HepG2 (cell line): ENCODE measurements around the gene TOR1A. TPM values are rescaled to one million over a fixed set of nuclear protein-coding genes. Genes with fewer than 3 reads are reported as not detected.

ENCODE experiments used
- SIX4 ChIP-seq: sonication (generic); formaldehyde crosslinking; IDR thresholded peaks from 2 replicates; pipeline ENCODE4 v1.4.0; 2020; ENCODE audit warnings: missing genetic modification reagents
- SP4 ChIP-seq: sonication (generic); formaldehyde crosslinking; IDR thresholded peaks from 2 replicates; pipeline ENCODE4 v1.8.1; 2023; ENCODE audit warnings: mild to moderate bottlenecking, missing genetic modification reagents
- ZC3H13 ChIP-seq: sonication (generic); formaldehyde crosslinking; IDR thresholded peaks from 2 replicates; pipeline ENCODE4 v1.8.1; 2023; ENCODE audit warnings: mild to moderate bottlenecking, missing genetic modification reagents, moderate library complexity
- ZNF260 ChIP-seq: sonication (generic); formaldehyde crosslinking; IDR thresholded peaks from 2 replicates; pipeline ENCODE4 v1.4.0; 2020; ENCODE audit warnings: missing genetic modification reagents, low read depth, mild to moderate bottlenecking, borderline replicate concordance
- ZNF30 ChIP-seq: sonication (generic); formaldehyde crosslinking; IDR thresholded peaks from 2 replicates; pipeline ENCODE4 v1.5.0; 2020; ENCODE audit warnings: mild to moderate bottlenecking, missing genetic modification reagents
- ZNF317 ChIP-seq: sonication (generic); formaldehyde crosslinking; IDR thresholded peaks from 2 replicates; pipeline ENCODE4 v1.5.0; 2020; ENCODE audit warnings: mild to moderate bottlenecking, missing genetic modification reagents
- ZNF550 ChIP-seq: sonication (generic); formaldehyde crosslinking; IDR thresholded peaks from 2 replicates; pipeline ENCODE4 v1.4.0; 2020; ENCODE audit warnings: mild to moderate bottlenecking, missing genetic modification reagents, borderline replicate concordance
- polyA plus RNA-seq, 8 experiments: library from polyadenylated mRNA; depleted of rRNA in 3 of 8; stranded (reverse) in 7 of 8; unstranded in 1 of 8; fragments of >200 nt; fragmentation: Illumina TruSeq in 4 of 8; extraction: Trizol in 4 of 8; gene quantifications; 2 replicates each; pipeline versions ENCODE4 v1.2.1 to v1.2.3, GENCODE V29; 2011 to 2016; ENCODE audit warnings: low read depth in 4 of 8, missing spikeins in 1 of 8, mixed read lengths in 1 of 8; ENCODE audit not compliant: insufficient read depth in 1 of 8
- total RNA-seq, 5 experiments: library from RNA; depleted of rRNA; stranded (reverse); fragments of >200 nt; fragmentation: Illumina TruSeq; extraction: Trizol; gene quantifications; 2 replicates each; pipeline ENCODE4 v1.2.3, GENCODE V29; 2016; ENCODE audit warnings: low read depth in 1 of 5
- TF ChIP-seq, protein P1 (sequence below): sonication (generic); formaldehyde crosslinking; IDR thresholded peaks from 2 replicates; pipeline ENCODE4 v1.5.1; 2020; ENCODE audit warnings: mild to moderate bottlenecking, missing genetic modification reagents, moderate library complexity
- TF ChIP-seq, protein P2 (sequence below): sonication (generic); formaldehyde crosslinking; IDR thresholded peaks from 2 replicates; pipeline ENCODE4 v1.4.0; 2020; ENCODE audit warnings: missing genetic modification reagents, borderline replicate concordance
- TF ChIP-seq, protein P3 (sequence below): sonication (generic); formaldehyde crosslinking; IDR thresholded peaks from 2 replicates; pipeline ENCODE4 v1.9.0; 2021; ENCODE audit warnings: mild to moderate bottlenecking, missing genetic modification reagents
- TF ChIP-seq, protein P4 (sequence below): sonication (generic); formaldehyde crosslinking; IDR thresholded peaks from 2 replicates; pipeline ENCODE4 v1.4.0; 2020; ENCODE audit warnings: mild to moderate bottlenecking, missing genetic modification reagents

Gene TOR1A
- total and polyA plus RNA-seq, 2 of the 13 experiments (the other 11 are each of a cell fraction or from before 2014, with no cell fraction given): 31.6 to 41.4 TPM

DNA sequence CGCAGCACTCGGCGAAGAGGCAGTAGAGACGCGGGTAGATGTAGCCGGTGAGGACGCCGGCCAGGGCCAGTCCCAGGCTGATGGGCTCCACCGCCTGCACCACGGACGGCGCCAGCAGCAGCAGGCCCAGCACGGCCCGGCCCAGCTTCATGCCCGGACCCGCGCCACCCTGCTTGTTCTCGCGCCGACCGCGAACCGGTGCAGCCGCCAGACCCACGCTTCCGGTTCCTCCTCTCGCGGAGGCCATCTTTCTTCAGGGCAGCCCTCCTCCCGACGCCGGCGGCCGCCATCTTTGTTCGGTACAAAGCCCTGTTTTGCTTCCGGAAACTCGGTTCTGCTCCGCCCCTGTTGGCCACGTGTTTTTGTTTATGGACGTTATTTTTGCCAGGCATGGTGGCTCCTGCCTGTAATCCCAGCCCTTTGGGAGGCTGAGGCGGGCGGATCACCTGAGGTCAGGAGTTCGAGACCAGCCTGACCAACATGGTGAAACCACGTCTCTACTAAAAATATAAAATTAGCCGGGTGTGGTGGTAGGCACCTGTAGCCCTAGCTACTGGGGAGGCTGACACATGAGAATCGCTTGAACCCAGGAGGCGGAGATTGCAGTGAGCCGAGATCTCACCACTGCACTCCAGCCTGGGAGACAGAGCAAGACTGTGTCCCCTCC, at the start of gene TOR1A (continued):
- TF ChIP-seq, protein P1, sequence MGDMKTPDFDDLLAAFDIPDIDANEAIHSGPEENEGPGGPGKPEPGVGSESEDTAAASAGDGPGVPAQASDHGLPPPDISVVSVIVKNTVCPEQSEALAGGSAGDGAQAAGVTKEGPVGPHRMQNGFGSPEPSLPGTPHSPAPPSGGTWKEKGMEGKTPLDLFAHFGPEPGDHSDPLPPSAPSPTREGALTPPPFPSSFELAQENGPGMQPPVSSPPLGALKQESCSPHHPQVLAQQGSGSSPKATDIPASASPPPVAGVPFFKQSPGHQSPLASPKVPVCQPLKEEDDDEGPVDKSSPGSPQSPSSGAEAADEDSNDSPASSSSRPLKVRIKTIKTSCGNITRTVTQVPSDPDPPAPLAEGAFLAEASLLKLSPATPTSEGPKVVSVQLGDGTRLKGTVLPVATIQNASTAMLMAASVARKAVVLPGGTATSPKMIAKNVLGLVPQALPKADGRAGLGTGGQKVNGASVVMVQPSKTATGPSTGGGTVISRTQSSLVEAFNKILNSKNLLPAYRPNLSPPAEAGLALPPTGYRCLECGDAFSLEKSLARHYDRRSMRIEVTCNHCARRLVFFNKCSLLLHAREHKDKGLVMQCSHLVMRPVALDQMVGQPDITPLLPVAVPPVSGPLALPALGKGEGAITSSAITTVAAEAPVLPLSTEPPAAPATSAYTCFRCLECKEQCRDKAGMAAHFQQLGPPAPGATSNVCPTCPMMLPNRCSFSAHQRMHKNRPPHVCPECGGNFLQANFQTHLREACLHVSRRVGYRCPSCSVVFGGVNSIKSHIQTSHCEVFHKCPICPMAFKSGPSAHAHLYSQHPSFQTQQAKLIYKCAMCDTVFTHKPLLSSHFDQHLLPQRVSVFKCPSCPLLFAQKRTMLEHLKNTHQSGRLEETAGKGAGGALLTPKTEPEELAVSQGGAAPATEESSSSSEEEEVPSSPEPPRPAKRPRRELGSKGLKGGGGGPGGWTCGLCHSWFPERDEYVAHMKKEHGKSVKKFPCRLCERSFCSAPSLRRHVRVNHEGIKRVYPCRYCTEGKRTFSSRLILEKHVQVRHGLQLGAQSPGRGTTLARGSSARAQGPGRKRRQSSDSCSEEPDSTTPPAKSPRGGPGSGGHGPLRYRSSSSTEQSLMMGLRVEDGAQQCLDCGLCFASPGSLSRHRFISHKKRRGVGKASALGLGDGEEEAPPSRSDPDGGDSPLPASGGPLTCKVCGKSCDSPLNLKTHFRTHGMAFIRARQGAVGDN (CRISPR knock-in tag): peak; percentile 81
- TF ChIP-seq, protein P2, sequence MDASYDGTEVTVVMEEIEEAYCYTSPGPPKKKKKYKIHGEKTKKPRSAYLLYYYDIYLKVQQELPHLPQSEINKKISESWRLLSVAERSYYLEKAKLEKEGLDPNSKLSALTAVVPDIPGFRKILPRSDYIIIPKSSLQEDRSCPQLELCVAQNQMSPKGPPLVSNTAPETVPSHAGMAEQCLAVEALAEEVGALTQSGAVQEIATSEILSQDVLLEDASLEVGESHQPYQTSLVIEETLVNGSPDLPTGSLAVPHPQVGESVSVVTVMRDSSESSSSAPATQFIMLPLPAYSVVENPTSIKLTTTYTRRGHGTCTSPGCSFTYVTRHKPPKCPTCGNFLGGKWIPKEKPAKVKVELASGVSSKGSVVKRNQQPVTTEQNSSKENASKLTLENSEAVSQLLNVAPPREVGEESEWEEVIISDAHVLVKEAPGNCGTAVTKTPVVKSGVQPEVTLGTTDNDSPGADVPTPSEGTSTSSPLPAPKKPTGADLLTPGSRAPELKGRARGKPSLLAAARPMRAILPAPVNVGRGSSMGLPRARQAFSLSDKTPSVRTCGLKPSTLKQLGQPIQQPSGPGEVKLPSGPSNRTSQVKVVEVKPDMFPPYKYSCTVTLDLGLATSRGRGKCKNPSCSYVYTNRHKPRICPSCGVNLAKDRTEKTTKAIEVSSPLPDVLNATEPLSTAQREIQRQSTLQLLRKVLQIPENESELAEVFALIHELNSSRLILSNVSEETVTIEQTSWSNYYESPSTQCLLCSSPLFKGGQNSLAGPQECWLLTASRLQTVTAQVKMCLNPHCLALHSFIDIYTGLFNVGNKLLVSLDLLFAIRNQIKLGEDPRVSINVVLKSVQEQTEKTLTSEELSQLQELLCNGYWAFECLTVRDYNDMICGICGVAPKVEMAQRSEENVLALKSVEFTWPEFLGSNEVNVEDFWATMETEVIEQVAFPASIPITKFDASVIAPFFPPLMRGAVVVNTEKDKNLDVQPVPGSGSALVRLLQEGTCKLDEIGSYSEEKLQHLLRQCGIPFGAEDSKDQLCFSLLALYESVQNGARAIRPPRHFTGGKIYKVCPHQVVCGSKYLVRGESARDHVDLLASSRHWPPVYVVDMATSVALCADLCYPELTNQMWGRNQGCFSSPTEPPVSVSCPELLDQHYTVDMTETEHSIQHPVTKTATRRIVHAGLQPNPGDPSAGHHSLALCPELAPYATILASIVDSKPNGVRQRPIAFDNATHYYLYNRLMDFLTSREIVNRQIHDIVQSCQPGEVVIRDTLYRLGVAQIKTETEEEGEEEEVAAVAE (CRISPR knock-in tag): peak; percentile 86
- TF ChIP-seq ZNF550 (CRISPR knock-in tag): no peak
- TF ChIP-seq ZNF260 (CRISPR knock-in tag): no peak
- TF ChIP-seq, protein P3, sequence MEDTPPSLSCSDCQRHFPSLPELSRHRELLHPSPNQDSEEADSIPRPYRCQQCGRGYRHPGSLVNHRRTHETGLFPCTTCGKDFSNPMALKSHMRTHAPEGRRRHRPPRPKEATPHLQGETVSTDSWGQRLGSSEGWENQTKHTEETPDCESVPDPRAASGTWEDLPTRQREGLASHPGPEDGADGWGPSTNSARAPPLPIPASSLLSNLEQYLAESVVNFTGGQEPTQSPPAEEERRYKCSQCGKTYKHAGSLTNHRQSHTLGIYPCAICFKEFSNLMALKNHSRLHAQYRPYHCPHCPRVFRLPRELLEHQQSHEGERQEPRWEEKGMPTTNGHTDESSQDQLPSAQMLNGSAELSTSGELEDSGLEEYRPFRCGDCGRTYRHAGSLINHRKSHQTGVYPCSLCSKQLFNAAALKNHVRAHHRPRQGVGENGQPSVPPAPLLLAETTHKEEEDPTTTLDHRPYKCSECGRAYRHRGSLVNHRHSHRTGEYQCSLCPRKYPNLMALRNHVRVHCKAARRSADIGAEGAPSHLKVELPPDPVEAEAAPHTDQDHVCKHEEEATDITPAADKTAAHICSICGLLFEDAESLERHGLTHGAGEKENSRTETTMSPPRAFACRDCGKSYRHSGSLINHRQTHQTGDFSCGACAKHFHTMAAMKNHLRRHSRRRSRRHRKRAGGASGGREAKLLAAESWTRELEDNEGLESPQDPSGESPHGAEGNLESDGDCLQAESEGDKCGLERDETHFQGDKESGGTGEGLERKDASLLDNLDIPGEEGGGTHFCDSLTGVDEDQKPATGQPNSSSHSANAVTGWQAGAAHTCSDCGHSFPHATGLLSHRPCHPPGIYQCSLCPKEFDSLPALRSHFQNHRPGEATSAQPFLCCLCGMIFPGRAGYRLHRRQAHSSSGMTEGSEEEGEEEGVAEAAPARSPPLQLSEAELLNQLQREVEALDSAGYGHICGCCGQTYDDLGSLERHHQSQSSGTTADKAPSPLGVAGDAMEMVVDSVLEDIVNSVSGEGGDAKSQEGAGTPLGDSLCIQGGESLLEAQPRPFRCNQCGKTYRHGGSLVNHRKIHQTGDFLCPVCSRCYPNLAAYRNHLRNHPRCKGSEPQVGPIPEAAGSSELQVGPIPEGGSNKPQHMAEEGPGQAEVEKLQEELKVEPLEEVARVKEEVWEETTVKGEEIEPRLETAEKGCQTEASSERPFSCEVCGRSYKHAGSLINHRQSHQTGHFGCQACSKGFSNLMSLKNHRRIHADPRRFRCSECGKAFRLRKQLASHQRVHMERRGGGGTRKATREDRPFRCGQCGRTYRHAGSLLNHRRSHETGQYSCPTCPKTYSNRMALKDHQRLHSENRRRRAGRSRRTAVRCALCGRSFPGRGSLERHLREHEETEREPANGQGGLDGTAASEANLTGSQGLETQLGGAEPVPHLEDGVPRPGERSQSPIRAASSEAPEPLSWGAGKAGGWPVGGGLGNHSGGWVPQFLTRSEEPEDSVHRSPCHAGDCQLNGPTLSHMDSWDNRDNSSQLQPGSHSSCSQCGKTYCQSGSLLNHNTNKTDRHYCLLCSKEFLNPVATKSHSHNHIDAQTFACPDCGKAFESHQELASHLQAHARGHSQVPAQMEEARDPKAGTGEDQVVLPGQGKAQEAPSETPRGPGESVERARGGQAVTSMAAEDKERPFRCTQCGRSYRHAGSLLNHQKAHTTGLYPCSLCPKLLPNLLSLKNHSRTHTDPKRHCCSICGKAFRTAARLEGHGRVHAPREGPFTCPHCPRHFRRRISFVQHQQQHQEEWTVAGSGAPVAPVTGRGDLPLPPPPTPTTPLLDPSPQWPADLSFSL (CRISPR knock-in tag): no peak
- no peak for TF ChIP-seq ZNF30
- peak; percentile 92 for TF ChIP-seq SP4
- peak; percentile 44; the same call in 1 of the 2 replicates for TF ChIP-seq ZNF317 (CRISPR knock-in tag)
- peak; percentile 84; the same call in 1 of the 2 replicates for TF ChIP-seq ZC3H13
- TF ChIP-seq, protein P4, sequence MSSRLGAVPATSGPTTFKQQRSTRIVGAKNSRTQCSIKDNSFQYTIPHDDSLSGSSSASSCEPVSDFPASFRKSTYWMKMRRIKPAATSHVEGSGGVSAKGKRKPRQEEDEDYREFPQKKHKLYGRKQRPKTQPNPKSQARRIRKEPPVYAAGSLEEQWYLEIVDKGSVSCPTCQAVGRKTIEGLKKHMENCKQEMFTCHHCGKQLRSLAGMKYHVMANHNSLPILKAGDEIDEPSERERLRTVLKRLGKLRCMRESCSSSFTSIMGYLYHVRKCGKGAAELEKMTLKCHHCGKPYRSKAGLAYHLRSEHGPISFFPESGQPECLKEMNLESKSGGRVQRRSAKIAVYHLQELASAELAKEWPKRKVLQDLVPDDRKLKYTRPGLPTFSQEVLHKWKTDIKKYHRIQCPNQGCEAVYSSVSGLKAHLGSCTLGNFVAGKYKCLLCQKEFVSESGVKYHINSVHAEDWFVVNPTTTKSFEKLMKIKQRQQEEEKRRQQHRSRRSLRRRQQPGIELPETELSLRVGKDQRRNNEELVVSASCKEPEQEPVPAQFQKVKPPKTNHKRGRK (CRISPR knock-in tag): no peak
- TF ChIP-seq SIX4 (CRISPR knock-in tag): 0 out of 2 replicates have a peak, but pooled peaks have one; percentile 30
